ENCODE results near the gene CHD9.
A peak's percentile ranks its signal among the peaks of the same experiment; 100 is the strongest.
"Not testable (repeated sequence)": the region's sequence is repeated elsewhere in the genome, so short reads cannot be mapped to it uniquely, and the experiment has no call there.

Gene CHD9

GRCh38 chr16:53054670-53055485 lies at the start of gene CHD9:
Gene CHD9 (plus strand): TSS chr16:53054991. CDS start chr16:53156090, 101,099 bp downstream.
- peak; percentile 86 for DNase-seq

DNA sequence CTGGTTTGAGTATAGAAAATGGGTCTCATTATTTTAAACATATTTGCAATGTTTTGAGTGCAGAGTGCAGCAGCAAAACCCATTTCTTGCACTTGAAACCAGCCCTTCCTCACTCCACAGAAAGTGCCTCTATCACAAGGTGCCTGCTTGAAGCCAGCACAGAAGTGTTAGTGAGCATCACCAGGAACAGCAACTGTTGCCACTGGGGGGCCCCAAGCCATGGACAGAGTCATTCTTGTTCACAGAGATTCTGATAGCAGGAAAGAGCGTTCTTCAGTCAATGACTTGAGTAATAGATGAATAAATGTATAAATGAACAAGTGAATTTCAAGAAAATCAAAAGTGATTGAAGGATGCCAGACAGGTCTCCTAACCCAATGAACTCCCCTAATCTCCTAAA lies 47.7 kb upstream of the CHD9 start:
- no peak for DNase-seq

GRCh38 chr16:53014287-53014686 lies 40.5 kb upstream of the CHD9 start:
- no peak for DNase-seq

DNA sequence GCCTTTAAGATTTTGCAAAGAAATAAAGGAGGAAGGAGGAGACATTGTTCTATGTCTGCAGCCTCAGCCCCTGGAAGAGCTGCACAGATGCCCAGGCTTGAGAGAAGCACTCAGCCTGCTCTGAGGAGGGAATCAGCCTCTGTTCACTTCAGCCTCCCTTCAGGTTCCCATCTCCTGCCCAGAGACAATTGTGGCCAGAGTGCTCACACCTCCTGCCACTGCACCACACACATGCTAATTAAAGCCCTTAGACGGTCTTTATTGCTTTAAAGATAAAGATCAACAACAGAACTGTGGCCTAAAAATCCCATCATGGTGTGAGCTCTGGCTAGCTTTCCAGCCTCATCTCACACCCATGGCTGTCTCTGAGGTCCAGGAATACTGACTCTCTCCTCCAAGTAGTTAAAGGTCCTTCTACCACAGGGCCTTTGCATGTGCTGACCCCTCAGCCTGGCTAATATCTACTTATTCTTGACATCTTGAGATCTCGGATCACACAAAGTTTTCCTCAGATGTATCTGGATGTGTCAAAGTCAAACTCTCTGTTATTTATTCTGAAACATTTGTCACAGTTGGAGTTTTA lies 35.9 kb upstream of the CHD9 start:
- DNase-seq = no peak

DNA sequence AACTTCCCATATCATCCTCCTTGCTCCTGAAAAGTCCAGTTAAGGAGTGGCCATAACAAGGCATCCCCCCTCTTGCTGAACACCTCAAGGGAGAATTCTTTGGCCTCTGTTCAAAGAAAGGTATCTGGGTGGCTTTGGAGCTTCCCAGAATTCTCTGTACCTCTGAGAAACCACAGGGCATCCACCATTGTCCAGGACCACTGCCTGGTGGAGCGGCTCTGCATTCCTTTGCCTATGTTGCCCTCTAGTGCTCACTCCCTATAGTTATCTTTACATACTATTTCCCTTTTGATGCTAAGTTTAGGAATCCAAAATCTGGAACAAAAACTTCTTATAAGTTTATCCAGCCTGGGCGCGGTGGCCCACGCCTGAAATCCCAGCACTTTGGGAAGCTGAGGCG lies 32.4 kb upstream of the CHD9 start:
- DNase-seq = peak; percentile 25

GRCh38 chr16:53024045-53024444 lies 30.7 kb upstream of the CHD9 start:
- DNase-seq = no peak

GRCh38 chr16:53029971-53030370 lies 24.8 kb upstream of the CHD9 start:
- DNase-seq = no peak

DNA sequence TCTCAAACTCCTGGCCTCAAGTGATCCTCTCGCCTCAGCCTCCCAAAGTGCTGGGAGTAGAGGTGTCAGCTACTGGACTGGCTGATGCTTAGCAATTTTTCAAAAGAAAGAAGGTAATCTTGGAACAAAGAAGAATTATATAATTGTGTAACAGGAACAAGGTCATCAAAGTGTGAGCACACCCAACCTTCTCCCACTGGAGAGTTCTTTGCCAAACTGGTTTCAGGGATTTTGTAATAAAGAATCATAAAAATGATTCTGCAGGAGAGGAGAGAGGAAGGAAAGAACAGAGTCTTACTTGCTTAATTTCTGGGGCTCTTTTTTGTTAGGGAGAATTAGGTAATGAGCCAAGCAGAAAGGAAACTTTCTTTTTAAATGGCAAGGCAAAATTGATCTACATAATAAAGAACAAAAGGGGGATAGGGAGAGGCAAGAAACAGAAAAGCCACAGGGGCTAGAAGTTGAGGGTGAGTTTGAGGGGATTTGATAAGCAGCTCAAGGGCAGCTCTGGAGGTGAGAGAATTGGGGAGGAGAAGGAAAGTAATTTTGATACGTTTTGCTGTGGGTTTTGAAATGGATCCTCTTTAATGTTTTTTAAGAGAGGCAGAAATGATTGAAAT lies 23.4 kb upstream of the CHD9 start:
- no peak for DNase-seq

DNA sequence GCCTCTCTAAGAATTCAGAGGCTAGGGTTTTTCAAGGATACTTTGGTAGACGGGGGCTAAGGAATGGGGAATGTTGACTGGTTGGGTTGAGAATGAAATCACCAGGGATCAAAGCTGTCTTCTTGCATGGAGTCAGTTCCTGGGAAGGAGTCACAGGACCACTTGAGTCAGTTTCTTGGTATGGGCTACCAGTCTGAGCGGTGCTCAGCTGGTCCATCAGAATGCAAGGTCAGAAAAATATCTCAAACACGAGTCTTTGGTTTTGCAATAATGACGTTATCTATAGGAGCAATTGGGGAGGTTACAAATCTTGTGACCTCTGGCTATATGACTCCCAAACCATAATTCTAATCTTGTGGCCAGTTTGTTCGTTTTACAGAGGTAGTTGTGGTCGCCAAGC lies 20.5 kb upstream of the CHD9 start:
- no peak for DNase-seq

DNA sequence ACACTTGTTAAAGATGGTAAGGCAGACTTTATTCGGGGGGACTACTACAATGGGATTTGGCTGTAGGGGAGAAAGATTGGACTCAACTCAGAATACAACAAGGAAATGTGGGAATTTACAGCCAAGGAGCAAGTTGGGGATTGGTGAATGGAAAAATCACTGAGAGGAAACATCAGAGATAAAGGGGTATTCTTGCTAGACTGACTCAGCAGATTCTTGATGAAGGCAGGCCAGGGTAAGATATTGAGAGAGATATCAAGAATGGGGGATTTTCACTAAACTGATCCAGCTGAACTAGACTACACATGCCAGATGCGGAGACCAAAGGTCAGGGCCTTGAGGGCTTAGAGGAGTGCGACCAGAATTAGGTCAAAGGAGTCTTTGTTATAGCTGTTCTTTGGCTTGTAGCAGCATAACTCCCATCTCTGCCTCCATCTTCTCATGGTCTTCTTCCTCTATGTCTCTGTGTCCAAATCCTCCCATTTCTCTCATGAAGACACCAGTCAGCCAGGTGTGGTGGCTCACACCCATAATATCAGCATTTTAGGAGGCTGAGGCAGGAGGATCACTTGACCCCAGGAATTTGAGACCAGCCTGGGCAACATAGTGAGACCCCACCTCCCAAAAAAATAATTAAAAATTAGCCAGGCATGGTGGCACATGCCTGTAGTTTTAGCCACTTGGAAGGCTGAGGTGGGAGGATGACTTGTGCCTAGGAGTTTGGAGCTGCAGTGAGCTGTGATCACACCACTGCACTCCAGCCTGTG lies 19.4 kb upstream of the CHD9 start:
- DNase-seq = no peak

DNA sequence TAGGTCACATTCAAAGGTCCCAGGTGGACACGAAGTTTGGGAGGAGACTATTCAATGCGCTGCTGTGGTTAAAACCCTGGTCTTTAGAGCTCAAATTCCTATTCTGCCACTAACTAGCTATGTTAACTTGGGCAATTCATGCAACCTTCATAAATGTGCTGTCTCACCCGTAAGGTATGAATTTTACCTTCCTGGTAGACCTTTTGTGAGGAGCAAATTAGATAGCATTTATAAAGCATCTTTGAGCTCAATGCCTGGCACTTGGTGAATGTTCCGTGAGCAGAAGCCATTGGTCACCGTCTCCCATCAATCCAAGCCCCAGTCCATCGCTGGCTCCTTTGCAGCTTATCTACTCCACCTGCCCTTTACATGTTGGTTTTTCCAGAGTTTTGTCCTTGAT lies 18.7 kb upstream of the CHD9 start:
- DNase-seq = no peak

DNA sequence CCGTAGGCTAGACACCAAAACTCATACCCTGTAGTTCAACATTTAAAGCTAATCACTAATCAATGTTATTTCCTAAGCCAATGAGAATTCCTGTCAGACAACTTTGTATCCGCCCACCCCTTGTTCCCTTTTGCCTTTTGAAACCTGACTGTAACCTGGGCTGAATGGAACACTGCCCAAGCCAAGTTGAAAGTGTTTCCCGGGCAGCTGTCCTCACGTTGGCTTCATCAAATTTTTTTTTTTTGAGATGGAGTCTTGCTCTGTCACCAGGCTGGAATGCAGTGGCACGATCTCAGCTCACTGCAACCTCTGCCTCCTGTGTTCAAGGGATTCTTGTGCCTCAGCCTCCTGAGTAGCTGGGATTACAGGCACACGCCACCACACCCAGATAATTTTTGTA lies 18.1 kb upstream of the CHD9 start:
- not testable (repeated sequence) for DNase-seq

DNA sequence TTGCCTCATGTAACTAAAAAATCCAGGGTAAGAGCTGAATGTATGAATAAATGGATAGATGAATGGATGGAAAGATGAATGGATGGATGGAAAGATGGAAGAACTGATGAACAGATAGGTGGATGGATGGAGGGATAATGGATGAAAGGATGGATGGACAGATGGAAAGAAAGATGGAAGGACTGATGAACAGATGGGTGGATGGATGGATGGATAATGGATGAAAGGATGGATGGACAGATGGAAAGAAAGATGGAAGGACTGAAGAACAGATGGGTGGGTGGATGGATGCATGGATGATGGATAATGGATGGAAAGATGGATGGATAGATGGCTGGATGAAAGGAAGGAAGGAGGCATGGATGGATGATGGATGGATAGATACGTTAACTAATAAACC lies 14.0 kb upstream of the CHD9 start:
- no peak for DNase-seq

GRCh38 chr16:53041320-53042051 lies 13.3 kb upstream of the CHD9 start:
- no peak for DNase-seq

- DNase-seq = no peak
Measured at GRCh38 chr16:53042235-53042701, 12.5 kb upstream of the CHD9 start.

- no peak for DNase-seq
Measured at GRCh38 chr16:53043428-53043831, 11.4 kb upstream of the CHD9 start.

DNA sequence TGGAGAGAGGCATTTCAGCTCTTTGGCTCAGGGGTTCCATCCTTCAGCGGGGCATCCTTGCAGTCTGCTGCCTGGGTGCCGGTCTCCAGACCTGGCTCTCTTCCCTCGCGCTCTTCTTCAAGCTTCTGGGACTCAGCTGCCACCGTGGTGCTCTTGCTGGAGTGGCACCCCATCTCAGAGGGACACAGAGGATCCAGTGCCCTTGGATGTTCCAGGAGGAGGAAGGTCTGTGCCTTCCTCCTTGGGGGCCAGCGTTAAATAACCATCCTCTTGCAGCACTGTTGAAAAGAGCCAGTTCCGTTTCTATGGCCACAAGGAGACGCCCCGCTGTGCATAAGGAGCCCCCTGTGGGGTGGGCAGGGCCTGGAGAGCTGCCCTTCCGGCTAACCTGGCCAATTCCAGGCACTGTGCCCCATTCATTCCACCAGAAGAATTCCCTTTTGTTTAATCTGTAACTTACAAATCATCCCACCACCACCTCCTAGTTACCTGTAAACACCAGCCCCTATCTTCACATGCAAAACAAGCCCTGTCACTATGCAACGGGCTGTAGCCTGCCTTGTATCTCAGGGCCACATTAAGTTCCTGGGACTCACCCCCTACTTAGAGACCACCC lies 10.7 kb upstream of the CHD9 start:
- no peak for DNase-seq

DNA sequence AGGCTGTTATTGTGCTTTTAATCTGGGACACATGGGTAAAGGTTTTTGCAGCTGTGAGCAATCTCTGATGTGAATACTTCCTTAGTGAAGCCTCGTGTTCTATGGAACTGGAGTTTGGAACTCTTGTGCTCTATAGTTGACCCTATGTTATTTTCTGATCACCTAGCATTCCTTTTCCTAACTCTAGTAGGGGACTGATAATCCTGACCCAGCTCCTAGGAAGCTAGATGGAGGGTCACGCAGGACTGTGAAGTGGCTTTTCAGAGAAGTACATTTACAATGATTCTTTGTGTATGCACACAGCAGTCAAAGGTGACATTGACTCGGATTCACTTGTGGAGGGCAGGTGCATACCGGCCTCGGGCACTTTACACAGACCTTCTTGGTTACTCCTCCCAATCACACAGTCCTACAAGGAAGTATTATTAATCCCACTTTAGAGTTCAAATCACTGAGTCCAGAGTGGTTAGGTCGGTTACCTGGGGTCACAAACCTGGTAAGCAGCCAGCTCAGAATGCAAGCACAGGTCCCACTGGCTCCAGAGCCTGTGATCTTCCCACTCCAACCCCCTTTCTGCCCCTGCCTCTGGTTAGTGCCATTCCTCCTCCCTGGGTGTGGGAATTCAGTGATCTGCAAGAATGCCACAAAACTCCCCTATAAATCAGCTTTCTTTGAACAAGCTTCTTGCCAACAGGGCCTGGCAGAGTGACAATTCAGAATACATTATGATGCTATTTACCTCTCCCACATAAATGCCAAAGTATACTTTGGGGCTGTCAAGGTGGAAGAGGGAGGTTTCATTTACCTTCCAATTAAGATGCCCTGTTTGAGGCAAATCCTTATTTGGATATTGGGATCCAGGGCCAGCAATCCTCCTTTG lies 9.2 kb upstream of the CHD9 start:
- no peak for DNase-seq

DNA sequence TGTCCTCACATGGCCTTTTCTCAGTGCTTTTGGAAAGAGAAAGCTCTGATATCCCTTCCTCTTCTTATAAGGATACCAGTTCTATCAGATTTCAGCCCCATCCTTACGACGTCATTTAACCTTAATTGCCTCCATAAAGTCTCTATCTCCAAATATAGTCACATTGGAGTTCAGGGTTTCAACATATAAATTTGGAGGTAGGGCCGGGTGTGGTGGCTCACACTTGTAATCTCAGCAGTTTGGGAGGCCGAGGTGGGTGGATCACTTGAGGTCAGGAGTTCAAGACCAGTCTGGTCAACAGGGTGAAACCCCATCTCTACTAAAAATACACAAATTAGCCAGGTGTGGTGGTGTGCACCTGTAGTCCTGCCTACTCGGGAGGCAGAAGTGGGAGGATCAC lies 7.3 kb upstream of the CHD9 start:
- not testable (repeated sequence) for DNase-seq

DNA sequence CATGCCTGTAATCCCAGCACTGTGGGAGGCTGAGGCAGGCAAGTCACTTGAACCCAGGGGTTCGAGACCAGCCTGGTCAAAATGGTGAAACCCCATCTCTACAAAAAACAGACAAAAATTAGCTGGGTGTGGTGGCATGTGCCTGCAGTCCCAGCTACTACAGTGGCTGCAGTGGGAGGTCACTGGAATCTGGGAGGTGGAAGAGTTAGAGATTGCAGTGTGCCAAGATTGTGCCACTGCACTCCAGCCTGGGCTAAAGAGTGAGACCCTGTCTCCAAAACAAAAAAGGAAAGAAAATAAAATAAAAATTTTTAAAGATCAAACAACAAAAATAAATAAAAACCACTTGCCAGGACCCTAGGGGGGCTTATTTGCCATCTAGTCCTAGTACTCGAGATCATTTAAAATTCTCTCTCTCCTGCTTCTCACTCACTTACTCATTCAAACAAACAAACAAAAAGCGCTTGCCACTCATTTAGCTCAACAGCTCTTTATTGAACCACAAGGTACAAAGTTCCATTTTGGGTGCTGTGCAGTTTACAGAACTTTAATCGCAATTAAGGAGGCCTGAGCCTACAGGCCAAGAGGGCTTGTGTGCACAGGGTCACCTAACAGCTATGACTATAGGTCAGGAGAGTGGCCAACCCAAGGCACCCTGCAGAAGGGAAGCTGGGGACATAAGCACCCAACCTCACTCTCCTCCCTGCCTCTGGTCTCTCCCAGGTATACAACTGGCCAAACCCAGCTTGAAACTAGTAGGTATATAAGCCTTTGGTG lies 6.5 kb upstream of the CHD9 start:
- no peak for DNase-seq
